SK-N-SH (cell line): ENCODE data around the gene GPATCH1. TPM values are rescaled to one million over a fixed set of nuclear protein-coding genes. Genes with fewer than 3 reads are reported as not detected.

Experiments used
- CTCF ChIP-seq: fragments of 200-600 bp; sonication (generic); IDR thresholded peaks from 2 replicates; pipeline ENCODE4 v1.6.1; 2017; ENCODE audit warnings: antibody characterized with exemption, mild to moderate bottlenecking, moderate library complexity
- ELF1 ChIP-seq: IDR thresholded peaks from 2 replicates; pipeline ENCODE4 v1.4.0; 2012
- EZH2phosphoT487 ChIP-seq: fragments of 200-600 bp; sonication (generic); IDR thresholded peaks from 2 replicates; pipeline ENCODE4 v1.6.1; 2017; ENCODE audit warnings: low read depth, mixed run types, mild to moderate bottlenecking, antibody characterized with exemption, moderate library complexity, borderline replicate concordance
- FOSL2 ChIP-seq: IDR thresholded peaks from 2 replicates; pipeline ENCODE4 v1.4.0; 2012; ENCODE audit warnings: low read depth, mild to moderate bottlenecking, moderate library complexity, borderline replicate concordance
- GABPA ChIP-seq: IDR thresholded peaks from 2 replicates; pipeline ENCODE4 v1.4.0; 2012; ENCODE audit warnings: low read depth, mild to moderate bottlenecking
- GATA2 ChIP-seq: sonication (generic); formaldehyde crosslinking; IDR thresholded peaks from 2 replicates; pipeline ENCODE4 v1.5.0; 2020; ENCODE audit warnings: mild to moderate bottlenecking, missing genetic modification reagents
- IRF3 ChIP-seq: fragments of 150-350 bp; IDR thresholded peaks from 2 replicates; pipeline ENCODE4 v1.6.1; 2016; ENCODE audit warnings: mild to moderate bottlenecking, low read depth, low read length
- JUND ChIP-seq: IDR thresholded peaks from 2 replicates; pipeline ENCODE4 v1.4.0; 2012
- MEF2A ChIP-seq: IDR thresholded peaks from 2 replicates; pipeline ENCODE4 v1.4.0; 2012; ENCODE audit warnings: low read depth, borderline replicate concordance
- MXI1 ChIP-seq: IDR thresholded peaks from 2 replicates; pipeline ENCODE4 v1.6.1; 2012; ENCODE audit warnings: mild to moderate bottlenecking, low read depth, low read length, improper control_type of control experiment
- PBX3 ChIP-seq: IDR thresholded peaks from 2 replicates; pipeline ENCODE4; 2012
- RAD21 ChIP-seq: IDR thresholded peaks from 2 replicates; pipeline ENCODE4 v1.6.1; 2012; ENCODE audit warnings: mild to moderate bottlenecking, low read length
- RCOR1 ChIP-seq: fragments of 150-350 bp; IDR thresholded peaks from 2 replicates; pipeline ENCODE4 v1.6.1; 2017; ENCODE audit warnings: antibody characterized with exemption, low read length
- RFX5 ChIP-seq: IDR thresholded peaks from 2 replicates; pipeline ENCODE4 v1.6.1; 2012; ENCODE audit warnings: mild to moderate bottlenecking, improper control_type of control experiment, low read length
- RXRA ChIP-seq: IDR thresholded peaks from 2 replicates; pipeline ENCODE4 v1.4.0; 2012; ENCODE audit warnings: low read depth, mild to moderate bottlenecking, borderline replicate concordance
- SIN3A ChIP-seq: IDR thresholded peaks from 2 replicates; pipeline ENCODE4 v1.6.1; 2012; ENCODE audit warnings: low read depth, mild to moderate bottlenecking, low read length, moderate library complexity, borderline replicate concordance
- TCF12 ChIP-seq: IDR thresholded peaks from 2 replicates; pipeline ENCODE4 v1.4.0; 2012
- YY1 ChIP-seq: IDR thresholded peaks from 2 replicates; pipeline ENCODE4 v1.4.0; 2012; ENCODE audit warnings: low read depth, mild to moderate bottlenecking
- polyA plus RNA-seq, 3 experiments: library from polyadenylated mRNA; depleted of rRNA; stranded (reverse); fragments of >200 nt; gene quantifications; 2 replicates each; pipeline ENCODE4 v1.2.3, GENCODE V29; 2012
- TF ChIP-seq, protein P1 (sequence below): IDR thresholded peaks from 2 replicates; pipeline ENCODE4 v1.6.1; 2012; ENCODE audit warnings: mild to moderate bottlenecking, low read depth, low read length, moderate library complexity

The GPATCH1 gene
- polyA plus RNA-seq, 1 of the 3 experiments (the other 2 are of a cell fraction), result 5.9 TPM

DNA sequence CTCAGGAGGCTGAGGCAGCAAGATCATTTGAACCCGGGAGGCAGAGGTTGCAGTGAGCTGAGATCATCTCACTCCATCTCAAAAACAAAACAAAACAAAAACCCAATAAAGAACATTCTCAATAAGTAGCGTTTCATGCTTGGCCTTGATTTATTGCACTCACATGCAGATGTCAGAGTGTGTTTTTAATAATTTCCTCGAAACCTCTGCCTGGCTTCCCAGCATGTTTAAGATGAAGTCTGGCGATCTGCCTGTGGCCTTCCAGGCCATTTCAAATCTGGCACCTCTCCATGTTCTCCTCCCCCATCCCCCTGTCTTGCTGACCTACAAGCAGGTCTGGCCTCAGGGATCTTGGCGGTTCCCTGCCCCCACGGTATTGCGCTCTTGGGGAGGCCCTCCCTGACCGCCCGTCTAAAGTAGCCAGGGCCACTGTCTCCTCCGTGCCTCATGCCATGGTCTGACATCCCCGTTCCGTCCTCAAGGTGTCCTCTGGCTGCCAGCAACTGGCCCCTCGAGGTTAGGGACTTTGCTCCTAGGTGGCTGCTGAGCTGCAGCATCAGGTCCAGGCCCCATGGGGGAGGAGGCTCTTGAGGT lies 52.6 kb downstream of the GPATCH1 start (continued):
- TF ChIP-seq GATA2 (CRISPR knock-in tag), result peak; percentile 40; the same call in 1 of the 2 replicates
- TF ChIP-seq, protein P1, sequence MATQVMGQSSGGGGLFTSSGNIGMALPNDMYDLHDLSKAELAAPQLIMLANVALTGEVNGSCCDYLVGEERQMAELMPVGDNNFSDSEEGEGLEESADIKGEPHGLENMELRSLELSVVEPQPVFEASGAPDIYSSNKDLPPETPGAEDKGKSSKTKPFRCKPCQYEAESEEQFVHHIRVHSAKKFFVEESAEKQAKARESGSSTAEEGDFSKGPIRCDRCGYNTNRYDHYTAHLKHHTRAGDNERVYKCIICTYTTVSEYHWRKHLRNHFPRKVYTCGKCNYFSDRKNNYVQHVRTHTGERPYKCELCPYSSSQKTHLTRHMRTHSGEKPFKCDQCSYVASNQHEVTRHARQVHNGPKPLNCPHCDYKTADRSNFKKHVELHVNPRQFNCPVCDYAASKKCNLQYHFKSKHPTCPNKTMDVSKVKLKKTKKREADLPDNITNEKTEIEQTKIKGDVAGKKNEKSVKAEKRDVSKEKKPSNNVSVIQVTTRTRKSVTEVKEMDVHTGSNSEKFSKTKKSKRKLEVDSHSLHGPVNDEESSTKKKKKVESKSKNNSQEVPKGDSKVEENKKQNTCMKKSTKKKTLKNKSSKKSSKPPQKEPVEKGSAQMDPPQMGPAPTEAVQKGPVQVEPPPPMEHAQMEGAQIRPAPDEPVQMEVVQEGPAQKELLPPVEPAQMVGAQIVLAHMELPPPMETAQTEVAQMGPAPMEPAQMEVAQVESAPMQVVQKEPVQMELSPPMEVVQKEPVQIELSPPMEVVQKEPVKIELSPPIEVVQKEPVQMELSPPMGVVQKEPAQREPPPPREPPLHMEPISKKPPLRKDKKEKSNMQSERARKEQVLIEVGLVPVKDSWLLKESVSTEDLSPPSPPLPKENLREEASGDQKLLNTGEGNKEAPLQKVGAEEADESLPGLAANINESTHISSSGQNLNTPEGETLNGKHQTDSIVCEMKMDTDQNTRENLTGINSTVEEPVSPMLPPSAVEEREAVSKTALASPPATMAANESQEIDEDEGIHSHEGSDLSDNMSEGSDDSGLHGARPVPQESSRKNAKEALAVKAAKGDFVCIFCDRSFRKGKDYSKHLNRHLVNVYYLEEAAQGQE, result no peak
- TF ChIP-seq FOSL2, result no peak
- no peak for TF ChIP-seq RXRA
- peak; percentile 37 for TF ChIP-seq RAD21
- TF ChIP-seq MEF2A, result no peak
- TF ChIP-seq SIN3A, result no peak
- peak; percentile 76; the same call in 1 of the 2 replicates for TF ChIP-seq RCOR1
- TF ChIP-seq JUND, result no peak
- TF ChIP-seq EZH2phosphoT487, result no peak
- 0 out of 2 replicates have a peak, but pooled peaks have one; percentile 13 for TF ChIP-seq PBX3
- TF ChIP-seq TCF12, result no peak
- TF ChIP-seq GABPA, result no peak
- TF ChIP-seq YY1, result no peak
- no peak for TF ChIP-seq ELF1
- TF ChIP-seq RFX5, result no peak
- TF ChIP-seq CTCF, result no peak
- TF ChIP-seq IRF3, result no peak
- peak; percentile 40; the same call in 1 of the 2 replicates for TF ChIP-seq MXI1
